GM21367 (cell line): Measurements from ENCODE around the gene L3MBTL2.
A peak's percentile ranks its signal among the peaks of the same experiment; 100 is the strongest.
"Not testable (repeated sequence)": the region's sequence is repeated elsewhere in the genome, so short reads cannot be mapped to it uniquely, and the experiment has no call there.

Experiments used
- ATAC-seq: cut with Tn5 transposase; IDR thresholded peaks from one replicate; pipeline ENCODE4 v1.9.1; 2021; ENCODE audit not compliant: unreplicated experiment

The L3MBTL2 gene

GRCh38 chr22:41204992-41205900, at the start of gene L3MBTL2:
Gene L3MBTL2 (plus strand): TSS chr22:41205312. CDS start chr22:41205363, 51 bp downstream.
- peak; percentile 91 for ATAC-seq

DNA sequence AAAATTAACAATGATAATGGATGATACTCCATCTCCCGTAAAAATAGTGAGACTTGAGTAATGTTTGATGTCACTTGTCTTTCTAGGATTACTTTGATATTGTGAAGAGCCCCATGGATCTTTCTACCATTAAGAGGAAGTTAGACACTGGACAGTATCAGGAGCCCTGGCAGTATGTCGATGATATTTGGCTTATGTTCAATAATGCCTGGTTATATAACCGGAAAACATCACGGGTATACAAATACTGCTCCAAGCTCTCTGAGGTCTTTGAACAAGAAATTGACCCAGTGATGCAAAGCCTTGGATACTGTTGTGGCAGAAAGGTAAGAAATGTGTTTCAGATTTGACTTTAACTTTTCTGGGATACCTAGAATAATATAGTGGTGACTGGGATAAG, 48.0 kb upstream of the L3MBTL2 start:
- ATAC-seq: no peak

DNA sequence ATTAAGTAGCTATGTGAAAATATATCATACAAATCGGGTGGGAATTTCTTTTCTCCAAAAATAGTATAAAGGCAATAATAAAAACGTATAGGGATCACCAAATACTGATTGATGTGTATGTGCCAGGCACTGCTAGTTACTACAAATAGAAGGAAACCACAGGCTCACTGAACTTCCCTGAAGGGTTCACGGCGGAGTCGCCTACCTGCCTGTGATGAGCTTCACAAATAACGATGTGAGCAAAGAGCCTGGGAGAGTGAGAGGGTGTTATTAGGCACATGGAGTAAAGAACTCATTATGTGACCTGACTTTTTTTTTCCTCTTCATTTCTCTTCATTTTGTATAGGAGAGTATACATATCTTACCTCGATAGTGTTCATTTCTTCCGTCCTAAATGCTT, 36.0 kb upstream of the L3MBTL2 start:
- ATAC-seq: no peak

GRCh38 chr22:41171996-41172395, 33.1 kb upstream of the L3MBTL2 start:
- ATAC-seq: no peak

DNA sequence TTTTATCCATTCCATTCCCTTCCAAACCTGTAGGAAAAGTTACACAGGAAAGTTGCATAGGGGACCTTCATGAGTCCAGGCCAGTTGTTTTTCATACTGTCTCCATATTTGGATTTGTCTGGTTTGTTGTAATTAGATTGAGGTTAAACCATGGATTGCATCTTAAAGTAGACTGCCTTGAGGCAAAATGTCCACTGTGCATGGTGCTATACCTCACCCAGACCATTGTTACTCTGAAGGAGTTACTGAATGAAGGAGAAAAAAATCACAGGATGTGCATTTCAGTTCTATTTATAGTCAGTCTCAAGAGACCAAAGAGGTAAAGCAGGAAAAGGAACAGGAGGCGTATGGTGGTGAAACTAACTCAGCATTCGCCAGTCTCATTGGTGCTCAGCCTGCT, 29.6 kb upstream of the L3MBTL2 start:
- ATAC-seq: no peak

DNA sequence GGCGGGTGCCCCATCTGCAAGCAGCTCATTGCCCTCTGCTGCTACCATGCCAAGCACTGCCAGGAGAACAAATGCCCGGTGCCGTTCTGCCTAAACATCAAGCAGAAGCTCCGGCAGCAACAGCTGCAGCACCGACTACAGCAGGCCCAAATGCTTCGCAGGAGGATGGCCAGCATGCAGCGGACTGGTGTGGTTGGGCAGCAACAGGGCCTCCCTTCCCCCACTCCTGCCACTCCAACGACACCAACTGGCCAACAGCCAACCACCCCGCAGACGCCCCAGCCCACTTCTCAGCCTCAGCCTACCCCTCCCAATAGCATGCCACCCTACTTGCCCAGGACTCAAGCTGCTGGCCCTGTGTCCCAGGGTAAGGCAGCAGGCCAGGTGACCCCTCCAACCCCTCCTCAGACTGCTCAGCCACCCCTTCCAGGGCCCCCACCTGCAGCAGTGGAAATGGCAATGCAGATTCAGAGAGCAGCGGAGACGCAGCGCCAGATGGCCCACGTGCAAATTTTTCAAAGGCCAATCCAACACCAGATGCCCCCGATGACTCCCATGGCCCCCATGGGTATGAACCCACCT, 28.0 kb upstream of the L3MBTL2 start:
- no peak for ATAC-seq

DNA sequence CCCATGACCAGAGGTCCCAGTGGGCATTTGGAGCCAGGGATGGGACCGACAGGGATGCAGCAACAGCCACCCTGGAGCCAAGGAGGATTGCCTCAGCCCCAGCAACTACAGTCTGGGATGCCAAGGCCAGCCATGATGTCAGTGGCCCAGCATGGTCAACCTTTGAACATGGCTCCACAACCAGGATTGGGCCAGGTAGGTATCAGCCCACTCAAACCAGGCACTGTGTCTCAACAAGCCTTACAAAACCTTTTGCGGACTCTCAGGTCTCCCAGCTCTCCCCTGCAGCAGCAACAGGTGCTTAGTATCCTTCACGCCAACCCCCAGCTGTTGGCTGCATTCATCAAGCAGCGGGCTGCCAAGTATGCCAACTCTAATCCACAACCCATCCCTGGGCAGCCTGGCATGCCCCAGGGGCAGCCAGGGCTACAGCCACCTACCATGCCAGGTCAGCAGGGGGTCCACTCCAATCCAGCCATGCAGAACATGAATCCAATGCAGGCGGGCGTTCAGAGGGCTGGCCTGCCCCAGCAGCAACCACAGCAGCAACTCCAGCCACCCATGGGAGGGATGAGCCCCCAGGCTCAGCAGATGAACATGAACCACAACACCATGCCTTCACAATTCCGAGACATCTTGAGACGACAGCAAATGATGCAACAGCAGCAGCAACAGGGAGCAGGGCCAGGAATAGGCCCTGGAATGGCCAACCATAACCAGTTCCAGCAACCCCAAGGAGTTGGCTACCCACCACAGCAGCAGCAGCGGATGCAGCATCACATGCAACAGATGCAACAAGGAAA, 27.3 kb upstream of the L3MBTL2 start:
- no peak for ATAC-seq

GRCh38 chr22:41178425-41178975, 26.6 kb upstream of the L3MBTL2 start:
- ATAC-seq: no peak

DNA sequence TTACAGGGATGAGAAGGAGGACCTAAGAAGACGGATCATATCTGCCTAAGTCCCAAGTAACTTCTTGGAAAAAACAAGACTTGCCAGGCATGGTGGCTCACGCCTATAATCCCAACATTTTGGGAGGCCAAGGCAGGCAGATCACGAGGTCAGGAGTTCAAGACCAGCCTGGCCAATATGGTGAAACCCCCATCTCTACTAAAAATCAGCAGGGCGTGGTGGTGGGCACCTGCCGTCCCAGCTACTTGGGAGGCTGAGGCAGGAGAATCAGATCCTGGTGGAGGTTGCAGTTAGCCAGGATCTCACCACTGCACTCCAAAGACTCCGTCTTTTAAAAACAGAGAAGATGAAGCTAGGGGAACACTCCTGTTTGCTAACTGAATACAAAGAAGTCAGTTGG, 24.8 kb upstream of the L3MBTL2 start:
- ATAC-seq: not testable (repeated sequence)

DNA sequence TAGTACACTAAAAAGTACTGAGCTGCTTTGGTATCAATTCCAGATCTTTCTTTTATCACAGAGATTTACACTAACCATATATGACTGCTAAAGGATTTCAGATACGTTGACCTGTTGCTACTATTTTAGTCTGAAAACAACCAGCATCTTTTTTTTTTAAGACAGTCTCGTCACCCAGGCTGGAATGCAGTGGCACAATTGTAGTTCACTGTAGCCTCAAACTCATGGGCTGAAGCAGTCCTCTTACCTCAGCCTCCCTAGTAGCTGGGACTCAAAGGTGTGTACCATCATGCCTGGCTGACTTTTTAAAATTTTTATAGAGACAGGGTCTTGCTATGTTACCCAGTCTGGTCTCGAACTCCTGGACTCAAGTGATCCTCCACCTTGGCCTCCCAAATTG, 24.2 kb upstream of the L3MBTL2 start:
- no peak for ATAC-seq

DNA sequence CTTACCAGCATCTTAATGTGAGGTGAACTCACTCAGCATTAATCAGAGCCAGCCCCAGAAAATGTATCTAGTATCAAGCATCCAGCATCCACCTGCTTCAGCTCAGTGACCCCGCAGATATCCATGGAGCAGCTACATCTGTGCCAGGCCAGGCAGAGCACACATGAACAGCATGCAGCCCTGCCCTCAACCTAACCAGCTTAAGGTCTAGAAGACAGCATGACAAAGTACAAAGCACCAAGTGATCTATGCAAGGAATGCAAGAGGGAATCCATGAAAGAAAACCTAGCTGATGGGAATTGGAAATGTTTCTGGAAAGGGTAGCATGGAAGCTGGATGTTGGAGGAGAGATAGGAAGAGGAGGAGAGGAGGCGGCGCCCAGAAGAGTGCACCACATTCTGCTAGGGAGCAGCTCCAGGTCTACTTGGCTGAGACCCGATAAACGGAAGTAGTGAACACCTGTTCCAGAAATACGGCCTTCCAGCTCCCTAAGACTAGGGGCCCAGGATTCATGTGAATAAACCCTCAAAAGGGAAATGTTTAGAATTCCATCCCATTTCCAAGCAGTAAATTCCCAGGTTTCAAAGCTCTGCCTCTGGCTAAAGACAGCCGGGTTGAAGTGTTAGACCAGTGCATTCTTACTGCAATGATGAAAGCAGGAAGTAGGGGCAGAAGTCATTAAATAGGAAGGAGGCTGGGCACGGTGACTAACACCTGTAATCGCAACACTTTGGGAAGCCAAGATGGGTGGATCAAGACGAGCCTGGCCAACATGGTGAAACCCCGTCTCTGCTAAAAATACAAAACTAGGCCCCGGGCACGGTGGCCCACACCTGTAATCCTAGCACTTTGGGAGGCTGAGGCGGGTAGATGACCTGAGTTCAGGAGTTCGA, 23.5 kb upstream of the L3MBTL2 start:
- no peak for ATAC-seq

DNA sequence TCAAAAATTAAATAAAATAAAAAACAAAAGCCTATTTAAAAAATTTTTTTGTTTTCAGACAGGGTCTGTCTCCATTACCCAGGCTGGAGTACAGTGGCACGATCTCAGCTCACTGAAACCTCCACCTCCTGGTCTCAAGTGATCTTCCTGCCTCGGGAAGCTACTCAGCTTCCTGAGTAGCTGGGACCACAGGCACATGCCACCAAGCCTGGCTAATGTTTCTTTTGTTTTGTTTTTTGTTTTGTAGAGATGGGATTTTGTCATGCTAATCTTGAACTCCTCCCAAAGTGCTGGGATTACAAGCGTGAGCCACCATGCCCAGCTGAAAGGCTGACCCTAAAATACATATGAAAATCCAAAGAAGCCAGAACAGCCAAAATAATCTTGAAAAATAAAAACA, 20.4 kb upstream of the L3MBTL2 start:
- ATAC-seq: no peak

- ATAC-seq: no peak
Observed at GRCh38 chr22:41191467-41191866, 13.6 kb upstream of the L3MBTL2 start.

GRCh38 chr22:41193829-41194228, 11.3 kb upstream of the L3MBTL2 start:
- ATAC-seq: no peak

DNA sequence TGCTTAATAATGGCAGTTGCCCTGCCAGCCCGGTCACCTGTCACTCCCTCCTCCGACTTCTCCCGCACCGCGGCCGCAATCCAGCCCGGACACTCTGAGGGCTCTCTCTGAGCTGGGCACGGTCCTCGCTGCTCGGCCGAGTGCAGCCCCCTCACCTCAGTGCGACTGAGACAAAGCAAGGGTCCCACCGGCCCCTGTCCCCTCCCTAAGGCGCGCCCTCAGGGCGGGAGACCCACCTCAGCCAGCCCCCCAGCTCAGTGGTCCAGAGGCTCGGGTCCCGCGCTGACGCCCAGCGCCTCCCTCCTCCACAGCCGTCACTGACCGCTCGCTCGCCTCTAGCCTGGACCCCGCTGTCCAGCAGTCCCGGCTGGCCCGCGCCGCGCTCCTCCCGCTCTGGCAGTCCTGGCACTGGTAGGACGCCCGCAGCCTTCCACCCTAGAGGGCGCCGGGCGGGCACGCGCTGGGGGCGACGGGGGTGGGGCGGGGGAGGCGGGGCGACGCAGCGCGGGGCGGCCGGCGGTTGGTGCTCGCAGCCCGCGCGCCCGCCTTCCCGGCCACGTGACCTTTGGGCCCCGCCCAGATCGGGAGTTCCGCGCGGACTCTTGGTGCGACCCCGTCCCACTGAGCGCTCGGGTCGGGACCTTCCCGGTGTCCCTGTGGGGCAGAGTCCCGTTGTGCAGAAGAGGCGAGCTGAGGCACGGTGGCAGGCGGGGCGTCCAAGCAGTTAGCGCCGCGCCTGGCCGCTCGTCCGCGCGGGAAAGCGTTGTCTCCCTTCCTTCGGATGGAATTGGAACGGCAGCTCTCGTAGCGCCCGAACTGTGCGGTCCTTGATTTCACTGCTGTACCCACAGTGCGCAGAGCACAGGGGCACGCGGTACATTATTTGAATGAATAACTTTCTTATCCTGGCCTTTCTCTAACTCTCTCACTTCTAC, 7.8 kb upstream of the L3MBTL2 start:
- peak; percentile 55 for ATAC-seq

DNA sequence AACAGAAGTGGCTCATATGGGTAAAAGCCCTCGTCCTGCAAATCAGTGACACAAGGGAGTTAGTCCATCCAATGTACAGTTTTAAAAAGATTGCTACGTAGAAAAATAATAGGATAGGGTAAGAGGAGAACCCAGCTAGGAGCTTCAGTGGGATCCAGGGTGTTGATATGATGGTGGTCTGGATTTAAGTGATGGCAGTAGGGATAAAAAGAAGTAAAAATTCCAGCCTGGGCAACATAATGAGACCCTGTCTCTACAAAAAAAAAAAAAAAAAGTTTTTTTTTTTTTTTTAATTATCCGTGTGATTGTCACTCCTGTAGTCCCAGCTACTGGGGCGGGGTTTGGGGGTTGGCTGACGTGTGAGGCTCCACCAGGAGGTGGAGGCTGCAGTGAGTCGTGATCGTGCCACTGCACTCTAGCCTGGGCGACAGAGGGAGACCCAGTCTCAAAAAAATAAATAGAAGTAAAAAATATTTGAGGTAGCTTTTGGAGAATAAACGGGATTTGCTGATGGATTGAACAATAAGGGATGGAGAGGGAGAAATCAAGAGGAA, 7.0 kb upstream of the L3MBTL2 start:
- no peak for ATAC-seq

DNA sequence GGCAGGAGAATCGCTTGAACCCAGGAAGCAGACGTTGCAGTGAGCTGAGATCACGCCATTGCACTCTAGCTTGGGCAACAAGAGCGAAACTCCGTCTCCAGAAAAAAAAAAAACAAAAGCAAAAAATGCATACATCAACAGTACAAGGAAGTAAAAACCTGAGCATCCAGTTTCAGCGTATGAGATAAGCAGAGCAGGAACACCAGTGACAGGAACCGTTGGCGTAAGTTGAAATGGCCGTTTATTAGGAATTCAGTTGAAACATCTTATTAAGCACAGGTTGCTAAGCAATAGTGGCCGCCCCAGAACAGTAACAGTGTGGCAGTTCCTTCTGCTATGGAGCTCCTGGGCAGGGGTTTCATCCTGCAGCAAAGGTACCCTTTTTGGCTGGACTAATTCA, 4.0 kb upstream of the L3MBTL2 start:
- ATAC-seq: no peak

- ATAC-seq: no peak
Observed at GRCh38 chr22:41203118-41203517, 2.0 kb upstream of the L3MBTL2 start.

- no peak for ATAC-seq
Observed at GRCh38 chr22:41204066-41204465, 1.0 kb upstream of the L3MBTL2 start.
